ELR (cell line): ENCODE data around the gene GRIK3.

Experiments used
- DNase-seq: peaks from one replicate; pipeline ENCODE4 v3.0.0-alpha.2; 2015; ENCODE audit warnings: low read depth

GRIK3 gene

GRCh38 chr1:37015713-37016112 lies 18.6 kb downstream of the GRIK3 start:
- no peak for DNase-seq

GRCh38 chr1:37012226-37012625 lies 22.1 kb downstream of the GRIK3 start:
- no peak for DNase-seq

GRCh38 chr1:37010011-37010410 lies 24.3 kb downstream of the GRIK3 start:
- no peak for DNase-seq

- DNase-seq = no peak
These were observed 24.8 kb downstream of the GRIK3 start for GRCh38 chr1:37009521-37009920.

GRCh38 chr1:37006132-37006868 lies 28.0 kb downstream of the GRIK3 start:
- DNase-seq = no peak

GRCh38 chr1:37002898-37003297 lies 31.4 kb downstream of the GRIK3 start:
- no peak for DNase-seq

- DNase-seq = no peak
These were observed 32.6 kb downstream of the GRIK3 start for GRCh38 chr1:37001703-37002102.

- no peak for DNase-seq
These were observed 38.2 kb downstream of the GRIK3 start for GRCh38 chr1:36996106-36996505.

- DNase-seq = no peak
These were observed 39.4 kb downstream of the GRIK3 start for GRCh38 chr1:36994868-36995267.

GRCh38 chr1:36994294-36994693 lies 40.0 kb downstream of the GRIK3 start:
- DNase-seq = no peak

GRCh38 chr1:36992139-36992943 lies 42.0 kb downstream of the GRIK3 start:
- DNase-seq = no peak

- no peak for DNase-seq
These were observed 42.8 kb downstream of the GRIK3 start for GRCh38 chr1:36991551-36991950.

GRCh38 chr1:36990928-36991327 lies 43.4 kb downstream of the GRIK3 start:
- no peak for DNase-seq

GRCh38 chr1:36989241-36989640 lies 45.1 kb downstream of the GRIK3 start:
- DNase-seq = no peak

GRCh38 chr1:36988741-36989193 lies 45.5 kb downstream of the GRIK3 start:
- DNase-seq = no peak

- DNase-seq = no peak
These were observed 46.0 kb downstream of the GRIK3 start for GRCh38 chr1:36988321-36988720.

- no peak for DNase-seq
These were observed 47.0 kb downstream of the GRIK3 start for GRCh38 chr1:36987276-36987675.

- no peak for DNase-seq
These were observed 47.9 kb downstream of the GRIK3 start for GRCh38 chr1:36986241-36986985.

- DNase-seq = no peak
These were observed 49.6 kb downstream of the GRIK3 start for GRCh38 chr1:36984675-36985074.

- no peak for DNase-seq
These were observed 50.3 kb downstream of the GRIK3 start for GRCh38 chr1:36984026-36984425.

- DNase-seq = no peak
These were observed 51.6 kb downstream of the GRIK3 start for GRCh38 chr1:36982709-36983108.

- DNase-seq = no peak
These were observed 52.3 kb downstream of the GRIK3 start for GRCh38 chr1:36981771-36982622.
